HG03342 (cell line): Measurements from ENCODE around the gene ARHGAP6.
A peak's percentile ranks its signal among the peaks of the same experiment; 100 is the strongest.
"Not testable (repeated sequence)": the region's sequence is repeated elsewhere in the genome, so short reads cannot be mapped to it uniquely, and the experiment has no call there.

Experiments
- ATAC-seq: cut with Tn5 transposase; IDR thresholded peaks from one replicate; pipeline ENCODE4 v1.9.1; 2021; ENCODE audit warnings: mild to moderate bottlenecking, moderate library complexity; ENCODE audit not compliant: unreplicated experiment

The ARHGAP6 gene

DNA sequence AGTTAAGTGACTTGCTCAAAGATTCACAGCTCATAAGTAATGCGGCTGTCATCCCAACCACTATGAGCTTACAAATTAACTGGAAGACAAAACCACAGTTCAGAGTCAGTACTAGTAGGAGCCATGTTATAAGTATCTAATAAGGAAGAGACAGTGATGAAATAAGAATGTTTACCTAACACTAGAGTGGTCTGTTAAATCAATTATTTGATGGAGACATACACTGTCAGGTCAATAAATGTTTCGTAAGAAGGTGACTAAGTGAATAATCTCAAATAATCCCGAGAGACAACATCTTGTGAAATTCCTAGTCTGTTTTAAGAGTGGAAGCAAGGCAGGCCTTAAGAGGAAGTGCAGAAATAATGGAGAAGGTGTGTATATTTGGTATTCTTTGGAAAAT, 398.3 kb downstream of the ARHGAP6 start:
- ATAC-seq: no peak

DNA sequence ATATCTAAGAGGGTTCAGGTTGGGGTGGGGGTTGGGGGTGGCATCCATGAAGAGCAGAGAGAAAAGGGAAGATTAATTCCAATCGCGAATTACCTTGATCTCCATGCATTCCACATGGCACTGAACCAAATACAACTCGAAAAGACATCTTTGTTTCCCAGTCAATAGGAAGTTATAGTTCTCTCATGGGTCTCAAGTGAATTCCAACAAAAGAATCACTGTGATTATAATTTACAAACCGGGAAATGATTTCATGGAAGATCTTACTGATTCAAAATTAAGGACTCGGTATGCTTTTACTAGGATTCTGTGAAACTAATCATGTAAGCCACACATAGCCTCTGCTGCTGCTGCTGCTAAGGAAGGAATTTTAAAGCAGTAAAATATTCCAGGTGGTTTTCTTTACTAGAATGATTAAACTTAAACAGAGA, 399.1 kb downstream of the ARHGAP6 start:
- ATAC-seq: no peak

DNA sequence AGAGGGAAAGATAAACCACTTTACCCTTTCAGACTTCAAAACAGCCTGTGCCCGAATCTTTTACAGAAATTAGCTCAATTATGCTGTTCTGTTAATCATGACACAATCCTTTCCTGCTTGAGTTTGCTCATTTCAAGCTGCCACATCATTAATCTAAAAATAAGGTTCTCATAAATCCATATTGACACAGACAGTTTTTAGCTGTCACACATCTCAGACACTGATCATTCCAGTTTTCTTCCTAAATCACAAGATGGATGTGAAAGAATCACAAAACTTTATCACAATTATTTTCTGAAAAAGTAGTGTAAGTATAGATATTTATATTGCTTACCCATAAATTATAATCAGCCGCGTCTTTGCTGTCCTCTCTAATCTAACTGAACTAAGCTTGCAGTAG, 400.4 kb downstream of the ARHGAP6 start:
- no peak for ATAC-seq

DNA sequence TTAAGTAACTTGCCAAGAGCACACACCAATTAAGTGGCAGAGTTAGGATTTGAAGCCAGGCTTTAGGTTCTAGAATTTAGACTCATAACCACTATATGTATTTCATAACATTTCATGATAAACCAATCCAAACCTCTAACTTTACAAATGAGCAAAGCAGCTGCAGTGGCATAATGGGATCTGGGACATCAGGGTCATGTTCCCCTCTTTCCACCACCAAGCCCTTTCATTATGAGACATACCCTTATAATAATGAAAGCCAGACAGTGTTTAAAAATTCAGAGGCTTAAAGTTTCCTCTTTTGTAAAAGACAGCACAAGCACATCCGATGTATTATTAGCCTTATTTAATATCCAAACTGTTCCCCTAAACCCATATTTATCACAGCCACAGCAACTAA, 400.8 kb downstream of the ARHGAP6 start:
- no peak for ATAC-seq

DNA sequence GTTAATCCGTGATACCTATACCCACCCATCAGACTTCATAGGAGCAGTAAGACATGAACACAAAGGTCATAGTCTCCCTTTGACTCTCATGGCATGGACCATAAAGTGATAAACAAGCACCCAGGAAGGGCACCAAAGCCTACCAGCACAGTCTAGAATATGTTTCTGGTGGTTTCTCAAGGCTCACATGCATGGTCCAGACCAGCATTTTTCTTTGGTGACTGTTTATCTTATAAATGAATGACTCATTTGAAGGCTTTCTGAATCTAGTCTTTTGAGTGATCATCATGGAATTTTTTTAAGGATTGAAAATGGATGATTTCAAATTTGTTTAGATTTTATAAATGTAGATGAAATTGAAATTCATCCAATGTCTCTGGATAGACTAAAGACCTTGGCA, 404.5 kb downstream of the ARHGAP6 start:
- no peak for ATAC-seq

DNA sequence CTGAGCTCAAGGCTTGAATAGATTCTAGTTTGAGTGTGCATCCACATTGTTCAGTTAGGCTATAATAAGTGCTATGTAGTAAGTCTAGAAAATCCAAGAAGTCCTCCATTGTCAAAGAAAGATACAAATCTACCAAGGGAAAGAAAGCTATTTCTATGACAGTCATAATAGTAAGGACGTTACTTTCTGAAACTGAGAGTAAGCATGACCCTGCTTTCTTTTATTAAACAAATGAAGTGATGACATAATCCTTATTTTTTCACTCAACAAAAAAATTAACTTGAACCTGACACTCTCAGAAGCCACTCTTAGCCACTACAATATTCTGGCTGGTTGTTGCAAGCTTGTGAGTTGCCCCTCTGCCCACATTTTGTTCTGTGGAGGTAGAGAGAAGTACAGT, 406.3 kb downstream of the ARHGAP6 start:
- no peak for ATAC-seq

DNA sequence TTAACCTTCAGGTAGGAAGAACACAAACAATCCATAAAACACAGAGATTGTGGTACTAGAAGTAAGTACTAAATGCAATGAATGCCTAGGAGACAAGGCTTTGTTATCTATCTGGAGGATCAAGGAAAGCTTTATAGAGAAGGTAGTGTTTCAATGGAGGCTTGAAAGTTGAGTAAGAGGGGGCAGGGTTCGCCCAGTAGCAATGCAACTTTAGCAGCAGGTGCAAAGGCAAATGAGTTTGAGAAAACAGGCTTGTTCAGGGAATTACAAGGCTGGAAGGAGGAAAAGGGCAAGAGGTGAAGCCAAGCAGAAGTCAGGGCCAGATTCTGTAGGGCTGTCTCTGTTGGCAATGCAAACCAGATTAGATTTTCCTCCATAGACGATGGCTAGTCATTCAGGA, 408.0 kb downstream of the ARHGAP6 start:
- ATAC-seq: no peak

DNA sequence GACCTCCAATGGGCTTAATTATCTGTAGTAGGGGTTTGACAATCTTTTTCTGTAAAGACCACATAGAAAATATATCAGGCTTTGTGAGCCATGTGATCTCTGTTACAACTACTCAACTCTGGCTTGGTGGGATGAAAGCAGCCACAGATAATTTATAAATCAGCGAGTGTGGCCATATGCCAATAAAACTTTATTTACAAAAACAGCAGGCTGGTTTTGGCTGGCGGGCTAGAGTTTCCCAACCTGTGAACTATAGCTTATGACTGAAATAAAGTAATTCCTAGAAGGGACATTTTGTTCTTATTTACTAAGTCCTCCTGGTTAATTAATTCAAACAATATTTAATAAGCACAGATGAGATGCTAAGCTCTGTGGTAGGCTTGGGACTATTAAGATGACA, 408.4 kb downstream of the ARHGAP6 start:
- no peak for ATAC-seq

DNA sequence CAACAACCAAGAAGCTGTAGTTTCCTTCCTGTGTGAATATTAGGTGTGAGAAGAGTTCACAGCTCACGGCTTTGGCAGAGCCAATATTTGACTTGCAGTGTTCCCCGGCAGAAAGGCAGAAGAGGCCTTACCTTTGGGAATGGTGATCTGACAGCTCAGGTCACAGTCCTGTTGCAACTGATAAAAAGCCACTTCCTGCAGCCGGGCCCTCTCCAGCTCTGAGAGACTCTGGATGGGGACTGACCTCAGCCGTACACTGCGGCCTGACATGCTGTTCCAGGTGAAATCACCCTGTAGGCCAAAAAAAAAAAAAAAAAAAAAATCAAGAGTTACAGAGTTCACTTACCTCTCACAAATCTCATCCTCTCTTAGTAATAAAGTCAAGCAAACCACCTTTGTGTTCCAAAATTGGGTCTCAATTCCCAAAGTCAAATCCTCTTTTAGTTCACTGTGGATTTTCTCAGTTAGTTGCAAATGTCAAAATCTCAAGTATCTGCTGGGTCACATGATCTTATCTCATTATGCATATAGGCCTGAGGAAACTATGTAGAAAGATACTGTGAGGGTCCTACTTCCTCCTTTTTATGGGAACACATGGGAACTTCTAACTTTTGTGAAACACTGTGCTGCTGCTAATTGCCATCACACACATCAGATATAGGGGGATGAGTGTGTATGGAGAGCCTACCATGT, 411.2 kb downstream of the ARHGAP6 start:
- no peak for ATAC-seq

DNA sequence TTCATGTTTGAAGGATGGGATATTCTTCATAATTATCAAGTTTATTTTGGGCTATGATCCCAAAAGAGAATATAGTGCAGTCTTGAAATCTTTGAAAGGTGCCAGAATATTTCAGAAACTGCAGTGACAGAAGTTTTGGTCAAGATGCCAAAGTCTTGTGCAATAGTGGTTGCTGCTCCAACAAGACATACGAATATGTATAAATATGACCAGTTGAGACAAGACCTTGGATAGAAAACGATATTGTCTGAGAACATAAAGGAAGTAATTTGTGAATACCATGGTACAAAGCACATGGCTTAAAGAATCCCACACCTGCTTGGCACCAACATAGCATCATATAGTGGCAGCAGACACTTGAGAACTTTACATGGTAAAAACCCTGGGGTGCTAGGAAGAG, 421.1 kb downstream of the ARHGAP6 start:
- ATAC-seq: no peak

DNA sequence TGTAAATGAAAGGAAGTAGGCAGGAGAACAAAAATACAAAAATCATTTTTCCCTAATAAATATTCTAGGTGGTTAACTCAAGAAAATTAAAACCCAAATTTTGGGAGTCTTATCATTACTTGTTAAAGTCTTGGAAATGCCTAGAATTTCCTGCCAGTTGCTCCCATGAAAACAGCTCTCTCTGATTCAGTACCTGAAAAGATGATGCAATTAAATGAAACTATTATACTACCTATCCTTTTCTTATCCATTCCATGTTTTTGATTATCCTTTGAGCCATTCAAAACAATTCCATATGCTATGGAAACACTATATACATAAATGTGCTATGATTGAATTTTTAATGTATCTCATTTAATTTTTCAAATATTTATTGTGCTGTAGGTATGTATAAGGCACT, 423.0 kb downstream of the ARHGAP6 start:
- ATAC-seq: no peak

DNA sequence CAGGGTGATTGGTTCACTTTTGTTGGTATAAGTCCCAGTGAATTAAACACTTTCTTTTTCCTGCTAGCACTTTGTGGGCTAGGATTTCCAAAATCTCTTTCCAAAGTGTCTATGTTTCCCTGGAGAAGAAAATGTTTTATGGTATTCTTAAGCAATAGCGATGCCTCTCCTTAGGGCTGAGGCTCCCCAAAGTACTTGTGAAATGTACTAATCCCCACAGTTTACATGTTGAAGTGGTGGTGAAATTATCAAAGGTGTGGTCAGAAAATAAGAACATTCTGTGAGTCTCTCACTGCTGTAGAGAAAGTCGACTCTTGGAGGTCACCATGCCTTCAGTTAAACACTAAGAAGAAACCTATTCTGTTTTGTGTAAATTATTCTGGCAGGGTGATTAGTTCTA, 424.0 kb downstream of the ARHGAP6 start:
- no peak for ATAC-seq

DNA sequence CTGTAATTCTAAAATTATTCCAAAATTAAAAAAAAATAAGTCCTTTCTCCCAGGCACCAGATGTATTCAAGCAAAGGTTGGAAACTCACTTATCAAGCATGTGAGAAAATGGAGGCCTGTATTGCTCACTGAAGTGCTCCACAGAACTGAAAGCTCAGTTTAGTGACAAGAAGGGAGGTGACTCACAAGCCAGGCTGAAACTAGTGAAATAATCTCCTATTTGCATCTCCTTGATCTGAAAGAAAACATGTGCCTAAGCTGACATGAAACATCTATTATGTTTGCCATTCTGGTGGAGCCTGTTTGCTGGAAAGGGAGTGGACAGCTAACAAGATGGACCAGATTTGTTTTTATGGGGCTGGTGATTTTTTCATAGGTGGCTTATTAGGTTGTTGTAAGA, 426.5 kb downstream of the ARHGAP6 start:
- ATAC-seq: peak; percentile 88

DNA sequence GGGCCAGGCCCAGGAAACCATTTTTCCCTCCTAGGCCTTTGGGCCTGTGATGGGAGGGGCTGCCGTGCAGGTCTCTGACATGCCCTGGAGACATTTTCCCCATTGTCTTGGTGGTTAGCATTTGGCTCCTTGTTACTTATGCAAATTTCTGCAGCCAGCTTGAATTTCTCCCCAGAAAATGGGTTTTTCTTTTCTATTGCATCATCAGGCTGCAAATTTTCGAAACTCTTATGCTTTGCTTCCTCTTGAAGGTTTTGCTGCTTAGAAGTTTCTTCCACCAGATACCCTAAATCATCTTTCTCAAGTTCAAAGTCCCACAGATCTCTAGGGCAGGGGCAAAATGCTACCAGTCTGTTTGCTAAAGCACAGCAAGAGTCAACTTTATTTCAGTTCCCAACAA, 430.3 kb downstream of the ARHGAP6 start:
- ATAC-seq: not testable (repeated sequence)

DNA sequence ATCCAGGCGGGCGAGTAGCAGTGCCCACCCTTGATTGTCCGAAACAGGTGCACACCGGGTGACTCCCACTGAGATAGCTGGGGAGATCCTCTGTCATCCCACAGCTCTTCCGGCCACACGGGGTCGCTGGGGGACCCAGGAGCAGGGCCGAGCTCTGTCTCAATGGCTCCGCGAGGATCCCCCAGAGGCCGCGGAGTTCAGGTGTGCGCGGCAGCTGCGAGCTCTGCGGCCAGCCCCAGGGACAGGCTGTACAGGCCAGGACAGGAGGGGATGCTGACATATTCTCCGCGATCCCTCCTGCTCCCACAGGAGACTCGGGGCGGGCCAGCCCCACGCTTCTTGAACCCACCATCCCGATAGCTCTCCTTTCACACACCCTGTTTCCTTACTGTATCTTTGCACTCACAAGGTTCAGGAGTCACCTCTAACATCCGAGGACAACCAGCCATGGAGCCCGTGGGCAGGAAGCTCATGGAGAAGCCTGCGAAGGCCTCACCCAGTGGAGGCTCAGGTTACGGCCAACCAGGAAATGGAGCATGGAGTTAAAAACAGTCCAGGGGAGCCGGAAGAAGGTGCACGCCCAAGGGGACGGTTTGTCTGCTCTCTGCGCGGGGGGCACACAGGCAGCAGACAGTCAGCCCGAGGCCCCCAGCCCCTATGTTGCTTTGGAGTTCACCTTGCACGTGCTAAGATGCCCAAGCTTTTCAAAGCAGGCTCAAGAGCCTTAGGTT, 450.4 kb downstream of the ARHGAP6 start:
- no peak for ATAC-seq

DNA sequence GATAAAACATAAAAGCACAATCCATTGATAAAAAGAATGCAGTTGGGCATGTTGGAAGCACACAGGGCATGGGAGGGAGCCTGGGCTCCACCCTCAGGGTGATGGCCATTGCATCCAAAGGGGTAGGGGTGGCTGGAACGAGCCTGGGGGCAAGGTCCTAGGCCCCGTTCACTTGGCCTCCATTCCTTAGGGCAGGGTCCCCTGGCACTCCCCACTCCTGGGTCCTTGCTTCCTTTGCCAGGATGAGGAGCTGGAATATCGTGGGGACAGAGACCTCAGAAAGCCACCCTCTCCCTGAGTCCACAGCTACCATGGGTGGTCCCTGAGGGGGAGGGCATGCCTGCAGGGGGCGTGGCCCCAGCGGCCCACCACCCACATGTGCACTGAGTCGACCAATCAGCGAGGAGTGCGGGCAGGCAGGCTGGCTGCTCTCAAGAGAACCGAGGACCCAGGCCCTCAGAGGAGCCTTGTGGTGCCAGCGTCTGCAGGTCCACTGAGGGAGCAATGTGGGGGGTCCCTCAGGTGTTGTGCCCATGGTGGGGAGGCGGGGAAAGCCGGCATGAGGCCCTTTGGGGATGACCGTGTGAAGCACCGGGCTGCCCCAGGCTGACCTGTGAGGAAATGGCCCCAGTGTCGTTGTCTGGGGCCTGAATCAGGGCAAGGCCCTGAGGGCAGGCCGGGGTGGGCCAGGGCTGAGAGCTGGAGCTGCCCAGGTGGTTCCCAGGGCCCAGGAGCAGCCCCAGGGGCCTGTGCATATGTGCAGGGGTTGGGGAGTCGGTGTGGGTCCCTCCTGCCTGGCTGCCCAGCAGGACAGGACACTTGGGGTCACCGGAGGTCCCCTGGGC, 451.2 kb downstream of the ARHGAP6 start:
- ATAC-seq: no peak

DNA sequence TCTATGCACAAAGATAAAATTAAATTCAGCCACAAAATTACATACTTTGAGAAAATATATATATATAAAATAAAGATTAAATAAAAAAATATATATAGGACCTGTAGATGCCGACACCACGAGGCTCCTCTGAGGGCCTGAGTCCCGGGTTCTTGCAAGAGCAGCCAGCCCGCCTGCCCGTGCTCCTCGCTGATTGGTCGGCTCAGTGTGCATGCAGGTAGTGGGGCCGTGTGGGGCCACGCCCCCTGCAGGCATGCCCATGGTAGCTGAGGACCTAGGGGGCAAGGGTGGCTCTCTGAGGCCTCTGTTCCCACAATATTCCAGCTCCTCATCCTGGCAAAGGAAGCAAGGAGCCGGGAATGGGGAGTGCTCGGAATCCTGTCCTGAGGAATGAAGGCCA, 453.0 kb downstream of the ARHGAP6 start:
- ATAC-seq: no peak

DNA sequence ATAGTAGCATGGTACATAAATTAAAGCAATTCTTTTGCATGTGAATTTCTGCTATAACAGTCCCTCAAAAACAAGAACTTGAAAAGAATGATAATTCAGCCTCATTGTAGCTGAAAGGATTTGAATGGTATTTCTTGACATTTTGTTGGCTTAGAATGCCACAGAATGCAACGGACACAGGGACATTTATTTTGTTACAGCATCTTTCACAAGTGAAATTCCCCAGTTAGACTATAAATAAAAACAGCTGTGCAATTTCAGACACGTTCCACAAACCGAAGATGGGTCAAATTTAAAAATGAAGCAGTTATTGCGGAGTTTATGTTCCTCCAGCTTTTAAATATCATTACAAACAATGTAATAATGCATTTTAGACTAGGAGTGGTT, 455.3 kb downstream of the ARHGAP6 start:
- ATAC-seq: no peak

DNA sequence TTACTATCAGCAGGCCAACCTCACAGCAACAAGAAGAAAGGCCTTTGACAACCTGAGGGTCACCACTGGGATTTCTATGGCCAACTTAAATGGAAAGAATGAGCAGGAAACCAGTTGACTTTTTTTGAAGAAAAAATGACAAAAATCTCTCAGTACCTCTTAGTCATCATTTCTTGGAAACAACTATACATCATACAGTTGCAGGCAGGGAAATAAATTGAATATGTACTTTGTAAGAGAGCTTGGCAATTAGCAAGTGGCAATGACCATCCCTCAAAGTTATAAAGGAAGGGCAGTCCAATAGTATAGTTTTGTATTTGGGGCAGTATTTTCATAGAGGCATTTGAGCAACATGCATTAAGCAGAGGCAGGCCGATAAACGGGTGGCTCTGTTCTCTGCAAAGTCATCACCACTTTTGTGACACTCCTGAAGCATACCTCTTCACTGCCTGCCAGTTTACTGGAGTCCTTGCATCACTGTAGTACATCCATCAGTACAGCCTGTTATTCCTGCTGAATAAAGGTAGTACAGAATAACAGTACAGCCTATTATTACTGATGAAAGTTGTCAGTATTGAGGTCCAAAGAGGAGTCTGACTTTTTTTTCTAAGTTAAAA, 455.8 kb downstream of the ARHGAP6 start:
- no peak for ATAC-seq

DNA sequence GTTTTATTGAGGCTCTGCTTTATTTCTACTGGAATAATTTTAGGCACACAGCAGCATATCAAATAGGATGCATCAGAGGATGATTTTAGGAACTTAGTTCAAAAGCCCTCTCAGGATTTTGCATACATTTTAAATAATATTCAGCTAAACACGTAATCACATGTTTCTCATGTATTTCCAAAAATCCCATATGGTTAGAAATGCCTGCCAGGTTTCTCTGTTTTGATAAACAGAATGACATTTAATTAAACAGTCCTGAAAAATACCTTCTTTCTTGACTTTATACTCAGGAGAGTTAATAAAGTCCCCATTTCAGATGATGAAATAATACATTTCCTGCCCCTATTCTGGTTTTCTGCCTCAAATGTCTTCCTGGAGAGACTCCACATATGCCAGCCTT, 459.0 kb downstream of the ARHGAP6 start:
- no peak for ATAC-seq

DNA sequence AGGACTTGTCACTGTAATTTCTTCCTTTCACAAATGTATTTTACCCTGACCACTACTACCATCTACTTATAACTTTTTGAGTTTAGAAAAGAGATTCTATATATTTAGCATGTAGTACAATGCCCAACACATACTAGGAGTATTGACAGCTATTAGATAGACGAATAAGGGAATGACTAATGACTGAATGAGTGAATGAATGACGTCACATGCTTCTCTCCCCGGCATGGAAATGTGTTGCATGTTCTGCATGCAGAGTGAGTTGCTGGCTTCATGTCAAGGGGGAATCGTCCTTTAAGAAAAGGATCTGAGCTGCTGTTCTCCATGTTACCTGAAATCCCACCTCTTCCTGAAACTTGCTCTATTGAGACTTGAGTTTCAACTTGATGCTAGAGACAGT, 459.9 kb downstream of the ARHGAP6 start:
- ATAC-seq: no peak
